H1 (cell line): ENCODE measurements around the gene ULBP3. TPM values are rescaled to one million over a fixed set of nuclear protein-coding genes. Genes with fewer than 3 reads are reported as not detected.

Experiments used
- ASH2L ChIP-seq: fragments of 200-600, 300-600 bp; sonication (generic); IDR thresholded peaks from one replicate; pipeline ENCODE4 v1.7.1; 2017; ENCODE audit warnings: low read length
- GTF2F1 ChIP-seq: IDR thresholded peaks from 2 replicates; pipeline ENCODE4 v1.6.1; 2012; ENCODE audit warnings: low read depth, low read length, improper control_type of control experiment, borderline replicate concordance
- HDAC2 ChIP-seq, 2 experiments: fragments of 300-600 bp in 1 of 2; sonication (generic) in 1 of 2; IDR thresholded peaks; 2 replicates each; pipeline ENCODE4 v1.6.1; 2011 to 2012; ENCODE audit warnings: low read depth in 2 of 2, low read length in 2 of 2, mild to moderate bottlenecking in 2 of 2, moderate library complexity in 2 of 2, borderline replicate concordance in 1 of 2, inconsistent platforms in 1 of 2
- KDM1A ChIP-seq: fragments of 200-600, 300-600 bp; sonication (generic); IDR thresholded peaks from 2 replicates; pipeline ENCODE4 v1.7.1; 2016; ENCODE audit warnings: mild to moderate bottlenecking, low read length, borderline replicate concordance
- KDM4A ChIP-seq: IDR thresholded peaks from one replicate; pipeline ENCODE4 v1.7.1; 2012; ENCODE audit warnings: low read depth, mild to moderate bottlenecking, moderate library complexity, low read length, inconsistent platforms; ENCODE audit not compliant: severe bottlenecking
- polyA plus RNA-seq, 7 experiments: library from polyadenylated mRNA; depleted of rRNA in 3 of 7; stranded (reverse) in 5 of 7; unstranded in 2 of 7; fragments of >200 nt in 5 of 7; fragments of 200-250 nt in 2 of 7; gene quantifications; 1 replicate in 5 of 7; 2 replicates in 1 of 7; 4 replicates in 1 of 7; pipeline versions ENCODE4 v1.2.1 to v1.2.3, GENCODE V29; 2011 to 2013; ENCODE audit warnings: missing spikeins in 2 of 7, mixed read lengths in 2 of 7
- total RNA-seq: library from RNA; stranded (reverse); fragmentation: NEBNext Ultra II Directional; extraction: Animal tissue kit (Norgen Biotek cat#: 25700); gene quantifications from 2 replicates; pipeline ENCODE4 v1.2.1, GENCODE V29; 2021

ULBP3 gene
- total and polyA plus RNA-seq, 2 of the 8 experiments (the other 6 are each of a cell fraction or from before 2014, with no cell fraction given), result 1.9 to 4.2 TPM

DNA sequence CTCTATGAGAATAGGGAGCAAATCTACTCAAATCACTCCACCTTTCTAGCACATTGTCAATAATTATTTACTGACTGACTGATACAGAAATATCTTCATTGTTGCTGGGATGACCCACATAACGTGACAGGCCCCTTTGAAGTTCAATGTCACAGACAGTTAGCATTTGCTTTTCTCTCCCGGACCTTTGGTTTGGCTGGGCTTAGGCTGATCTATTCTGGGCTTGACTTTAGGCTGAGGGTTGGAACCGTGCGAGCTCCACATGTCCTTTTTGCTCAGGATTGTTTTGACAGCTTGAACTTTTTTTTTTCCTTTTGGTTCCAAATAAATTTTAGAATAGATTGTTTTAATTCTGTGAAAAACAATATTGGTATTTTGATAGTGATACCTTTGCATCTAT, 12.0 kb downstream of the ULBP3 start (continued):
- TF ChIP-seq GTF2F1 (no peak), ASH2L (no peak), KDM4A (no peak), HDAC2 (IDR thresholded peaks at IDR 0.05; ENCODE audit: borderline replicate concordance in 1 of 2, low read depth in 2 of 2, low read length in 2 of 2) (no peak), KDM1A (no peak)
